A549 (cell line): ENCODE data around the gene GRIN2D. TPM values are rescaled to one million over a fixed set of nuclear protein-coding genes. Genes with fewer than 3 reads are reported as not detected.

Experiments
- ATAC-seq, 2 experiments: fragments of 200-7000 bp in 1 of 2; fragments of >200 bp in 1 of 2; cut with Nextera tagmentation in 1 of 2; cut with Tn5 transposase in 1 of 2; 3 replicates each; pipeline versions ENCODE4 v1.8.0 to v1.9.1; 2018 to 2020; ENCODE audit warnings: mild to moderate bottlenecking in 1 of 2, moderate library complexity in 1 of 2
- CTCF ChIA-PET: fragments of 300-600 bp; sonication (Branson Sonifier 250); formaldehyde crosslinking; extraction: SDS; loops from one replicate; lab custom pipeline; 2021; ENCODE audit warnings: antibody characterized with exemption, inconsistent platforms; lab: Yijun Ruan, JAX
- POLR2A ChIA-PET: fragments of 350-600 bp; formaldehyde crosslinking; extraction: SDS; loops from one replicate; lab custom pipeline; 2021; ENCODE audit warnings: antibody characterized with exemption, inconsistent platforms; lab: Yijun Ruan, JAX
- DNase-seq, 2 experiments: peaks; one replicate each; pipeline versions ENCODE4 v3.0.0 to v3.0.0-alpha.2; 2011 to 2016; ENCODE audit warnings: low read depth in 1 of 2, low spot score in 1 of 2
- FAIRE-seq: peaks from 2 replicates; lab custom pipeline; 2011; peaks lifted over from hg19 to GRCh38; lab: Jason Lieb, UNC
- H3K27ac ChIP-seq, 2 experiments: fragments of >200 bp; sonication (Bioruptor Twin); formaldehyde crosslinking; 3 replicates each; pipeline ENCODE4 v1.5.1; 2016 to 2017
- H3K4me1 ChIP-seq: fragments of >200 bp; sonication (Bioruptor Twin); formaldehyde crosslinking; 3 replicates; pipeline ENCODE4 v1.6.1; 2016
- H3K4me2 ChIP-seq: fragments of >200 bp; sonication (Bioruptor Twin); formaldehyde crosslinking; 3 replicates; pipeline ENCODE4 v1.6.1; 2016
- H3K4me3 ChIP-seq: fragments of >200 bp; sonication (Bioruptor Twin); formaldehyde crosslinking; 3 replicates; pipeline ENCODE4 v1.5.1; 2016
- H3K9me3 ChIP-seq: fragments of >200 bp; sonication (Bioruptor Twin); formaldehyde crosslinking; 3 replicates; pipeline ENCODE4 v1.6.1; 2016
- CEBPB ChIP-seq, 2 experiments: fragments of >200 bp in 1 of 2; sonication (Bioruptor Twin) in 1 of 2; formaldehyde crosslinking in 1 of 2; IDR thresholded peaks; 2 replicates each; pipeline ENCODE4 v1.6.1; 2012 to 2016
- CHD4 ChIP-seq: fragments of 200-600 bp; sonication (generic); IDR thresholded peaks from 2 replicates; pipeline ENCODE4 v1.6.1; 2016; ENCODE audit warnings: antibody characterized with exemption, mild to moderate bottlenecking, borderline replicate concordance
- EHF ChIP-seq: fragments of 250-450 bp; sonication (Bioruptor Pico); IDR thresholded peaks from 2 replicates; pipeline ENCODE4 v1.5.0; 2020; ENCODE audit warnings: mild to moderate bottlenecking
- EHMT2 ChIP-seq: fragments of 200-600 bp; sonication (generic); IDR thresholded peaks from 2 replicates; pipeline ENCODE4 v1.6.1; 2016; ENCODE audit warnings: antibody characterized with exemption, low read depth, mild to moderate bottlenecking, moderate library complexity
- ESRRA ChIP-seq: fragments of 150-350 bp; IDR thresholded peaks from 2 replicates; pipeline ENCODE4 v1.6.1; 2014; ENCODE audit warnings: mild to moderate bottlenecking, low read length, borderline replicate concordance
- FOSL2 ChIP-seq, 2 experiments: fragments of 450-650 bp in 1 of 2; fragments of >200 bp in 1 of 2; sonication (Bioruptor Twin) in 1 of 2; formaldehyde crosslinking; IDR thresholded peaks; 2 replicates each; pipeline versions ENCODE4 v1.5.0 to v1.6.1; 2016 to 2020; ENCODE audit warnings: mild to moderate bottlenecking in 1 of 2, moderate library complexity in 1 of 2
- FOXS1 ChIP-seq: fragments of 250-450 bp; sonication (Bioruptor Pico); IDR thresholded peaks from 2 replicates; pipeline ENCODE4 v1.5.0; 2020; ENCODE audit warnings: mild to moderate bottlenecking, moderate library complexity
- HEYL ChIP-seq: fragments of 250-450 bp; sonication (Bioruptor Pico); IDR thresholded peaks from 2 replicates; pipeline ENCODE4 v1.8.0; 2021; ENCODE audit warnings: mild to moderate bottlenecking, moderate library complexity
- HOXA7 ChIP-seq: fragments of 250-450 bp; sonication (Bioruptor Pico); IDR thresholded peaks from 2 replicates; pipeline ENCODE4 v1.5.0; 2020; ENCODE audit warnings: mild to moderate bottlenecking, moderate library complexity
- HOXB13 ChIP-seq: fragments of 250-450 bp; sonication (Bioruptor Pico); IDR thresholded peaks from 2 replicates; pipeline ENCODE4 v1.5.0; 2020; ENCODE audit warnings: low read depth, mild to moderate bottlenecking, moderate library complexity
- HOXB5 ChIP-seq: fragments of 250-450 bp; sonication (Bioruptor Pico); IDR thresholded peaks from 2 replicates; pipeline ENCODE4 v1.5.0; 2020; ENCODE audit warnings: mild to moderate bottlenecking, moderate library complexity
- JUNB ChIP-seq: fragments of >200 bp; sonication (Bioruptor Twin); formaldehyde crosslinking; IDR thresholded peaks from 2 replicates; pipeline ENCODE4 v1.6.1; 2016
- MAFK ChIP-seq: fragments of 450-650 bp; IDR thresholded peaks from 2 replicates; pipeline ENCODE4 v1.6.1; 2014; ENCODE audit not compliant: partially characterized antibody
- NFE2L2 ChIP-seq: fragments of 150-350 bp; conservative IDR thresholded peaks from 2 replicates; pipeline ENCODE4 v1.6.1; 2014; ENCODE audit warnings: low read length
- POLR2A ChIP-seq: IDR thresholded peaks from 2 replicates; pipeline ENCODE4 v1.6.1; 2012; ENCODE audit warnings: mild to moderate bottlenecking, low read length
- POLR2AphosphoS2 ChIP-seq: conservative IDR thresholded peaks from 2 replicates; pipeline ENCODE4 v1.6.1; 2012; ENCODE audit warnings: low read length, improper control_type of control experiment, inconsistent platforms
- RAD21 ChIP-seq, 2 experiments: fragments of >200 bp in 1 of 2; sonication (Bioruptor Twin) in 1 of 2; formaldehyde crosslinking in 1 of 2; IDR thresholded peaks in 1 of 2; conservative IDR thresholded peaks in 1 of 2; 2 replicates in 1 of 2; 3 replicates in 1 of 2; pipeline ENCODE4 v1.6.1; 2012 to 2018; ENCODE audit warnings: inconsistent platforms in 1 of 2
- RARB ChIP-seq: fragments of 250-450 bp; sonication (Bioruptor Pico); IDR thresholded peaks from 2 replicates; pipeline ENCODE4 v1.8.0; 2021; ENCODE audit warnings: mild to moderate bottlenecking, moderate library complexity
- TP53 ChIP-seq: fragments of 250-450 bp; sonication (Bioruptor Pico); IDR thresholded peaks from 2 replicates; pipeline ENCODE4 v1.5.0; 2021; ENCODE audit warnings: mild to moderate bottlenecking, moderate library complexity
- WGBS: methylation state at CpG from one replicate; pipeline ENCODE4 v1.1.6; 2017; ENCODE audit errors: missing lambda C conversion rate; 5-methylcytosine and 5-hydroxymethylcytosine counted together
- polyA plus RNA-seq, 4 experiments: library from polyadenylated mRNA; depleted of rRNA in 3 of 4; stranded (reverse); fragments of >200 nt; fragmentation: RNase III in 1 of 4; extraction: RNeasy Plus Mini Kit Qiagen cat#74134 plus additional on column Dnase treatment in 1 of 4; gene quantifications; 2 replicates in 3 of 4; 3 replicates in 1 of 4; pipeline ENCODE4 v1.2.3, GENCODE V29; 2011 to 2017
- TF ChIP-seq, protein P1 (sequence below): fragments of 450-650 bp; IDR thresholded peaks from 2 replicates; pipeline ENCODE4 v1.6.1; 2014; ENCODE audit warnings: antibody characterized with exemption
- TF ChIP-seq, protein P2 (sequence below): fragments of >200 bp; sonication (Bioruptor Twin); formaldehyde crosslinking; IDR thresholded peaks from 3 replicates; pipeline ENCODE4 v1.6.1; 2016
- TF ChIP-seq, protein P3 (sequence below): fragments of 150-350 bp; IDR thresholded peaks from 2 replicates; pipeline ENCODE4 v1.6.1; 2014; ENCODE audit warnings: low read depth, mild to moderate bottlenecking, low read length

GRIN2D gene
- polyA plus RNA-seq, 2 of the 4 experiments (the other 2 are of a cell fraction), result 2.6 to 6.3 TPM

DNA sequence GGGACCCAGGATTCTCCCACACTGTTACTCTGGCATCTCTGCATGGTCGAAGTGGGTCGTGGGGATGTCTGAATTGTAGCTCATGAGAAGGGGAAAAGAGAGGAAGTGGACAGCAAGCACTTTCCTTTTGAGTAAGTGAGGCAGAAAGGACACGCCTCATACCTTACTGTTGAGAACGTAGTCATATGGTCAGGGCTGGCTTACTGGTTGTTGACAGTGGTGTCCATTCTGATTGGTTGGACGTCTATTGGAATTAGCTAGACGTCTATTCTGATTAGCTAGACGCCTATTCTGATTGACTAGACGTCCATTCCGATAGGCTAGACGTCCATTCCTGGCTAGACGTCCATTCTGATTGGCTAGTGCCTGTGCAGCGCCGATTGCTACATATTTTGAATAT, 12.4 kb downstream of the GRIN2D start:
- Histone ChIP-seq H3K27ac (no peak overlapping the region), H3K4me3 (no peak overlapping the region)
- FAIRE-seq, result no peak
- TF ChIP-seq CEBPB (IDR thresholded peaks at IDR 0.05) (0 out of 4 replicates have a peak, but pooled peaks of 1 of the 2 experiments have one; percentile 3), HEYL (CRISPR knock-in tag) (no peak)
- TF ChIP-seq, all 56 proteins: peak for 1
- CTCF ChIA-PET, result interaction anchor here (0.7 to 8.2 kb wide), 7 partner anchors 8 to 178 kb away, joined by 3 to 41 read pairs (median 3); partner anchors contain the start of gene KDELR1
- 80% methylated on average over 13 of the region's 13 CpGs for whole genome bisulfite sequencing
- no peaks in the 10 kb centered on the region for H3K9me3 ChIP-seq
- no peak overlapping the region for H3K4me2 ChIP-seq
- ATAC-seq (peak in 1 of 2 experiments; percentile 27; a peak in 3 of 6 replicates), DNase-seq (peak in 1 of 2 experiments; percentile 67)
- no peaks in the 10 kb centered on the region for H3K4me1 ChIP-seq
- POLR2A ChIA-PET, result no interaction called here

DNA sequence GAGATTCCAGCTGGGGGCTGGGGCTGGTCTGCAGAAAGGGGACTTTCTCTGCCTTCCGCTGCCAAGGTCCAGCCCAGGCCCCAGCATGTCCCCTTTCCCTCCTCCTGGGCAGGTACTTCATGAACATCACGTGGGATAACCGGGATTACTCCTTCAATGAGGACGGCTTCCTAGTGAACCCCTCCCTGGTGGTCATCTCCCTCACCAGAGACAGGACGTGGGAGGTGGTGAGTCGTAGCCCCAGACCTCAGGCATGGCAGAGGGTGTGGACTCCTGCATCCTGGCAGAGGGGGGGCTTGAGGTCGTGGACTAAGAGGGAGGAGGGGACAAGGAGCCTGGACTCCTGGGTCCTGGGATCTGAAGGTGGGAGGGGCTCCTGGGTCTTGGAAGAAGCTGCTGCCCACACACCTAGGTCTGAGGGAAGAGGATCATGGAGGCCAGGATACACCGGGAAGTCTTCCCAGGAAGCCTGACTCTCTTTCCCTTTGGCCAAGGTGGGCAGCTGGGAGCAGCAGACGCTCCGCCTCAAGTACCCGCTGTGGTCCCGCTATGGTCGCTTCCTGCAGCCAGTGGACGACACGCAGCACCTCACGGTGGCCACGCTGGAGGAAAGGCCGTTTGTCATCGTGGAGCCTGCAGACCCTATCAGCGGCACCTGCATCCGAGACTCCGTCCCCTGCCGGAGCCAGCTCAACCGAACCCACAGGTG, 20.6 kb downstream of the GRIN2D start:
- Histone ChIP-seq H3K4me2 (peak overlapping the region; percentile 33), H3K4me3 (no peak overlapping the region), H3K27ac (peak overlapping the region; percentile 27 to 77; a peak in 4 of 6 replicates), H3K9me3 (no peaks in the 10 kb centered on the region), H3K4me1 (peaks cover 13% of the 10 kb centered on the region)
- peak; percentile 35 to 65; a peak in 4 of 6 replicates for ATAC-seq
- DNase-seq, result peak in 1 of 2 experiments; percentile 76
- no peak for FAIRE-seq
- TF ChIP-seq FOSL2 (IDR thresholded peaks at IDR 0.05) (no peak), FOSL2 (CRISPR knock-in tag; IDR thresholded peaks at IDR 0.05) (peak; percentile 60), JUNB (no peak)
- ChIA-PET CTCF (interaction anchor here (0.6 to 2.5 kb wide), 7 partner anchors 8 to 195 kb away, joined by 3 to 8 read pairs (median 4); partner anchors contain the start of genes GRWD1 and KDELR1), POLR2A (interaction anchor here (0.9 to 1.2 kb wide), 2 partner anchors 14 to 31 kb away, joined by 3 read pairs; no protein-coding TSS in a partner anchor)
- 79% methylated on average over 24 of the region's 24 CpGs for WGBS

DNA sequence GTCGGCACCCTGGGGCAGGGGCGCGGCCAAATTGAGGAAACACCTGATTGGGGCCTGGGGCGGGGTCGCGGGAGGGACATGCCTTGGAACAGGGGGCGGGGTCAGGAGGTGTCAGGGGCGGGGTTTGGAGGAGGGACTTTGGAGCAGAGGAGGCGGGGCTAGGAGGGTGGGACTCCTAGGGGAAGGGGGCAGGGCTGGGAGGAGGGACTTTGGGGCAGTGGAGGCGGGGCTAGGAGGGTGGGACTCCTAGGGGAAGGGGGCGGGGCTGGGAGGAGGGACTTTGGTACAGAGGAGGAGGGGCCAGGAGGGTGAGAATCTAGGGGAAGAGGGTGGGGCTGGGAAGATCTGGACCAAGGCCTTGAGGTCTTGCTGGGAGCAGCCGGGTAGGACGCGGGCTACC, 21.9 kb downstream of the GRIN2D start:
- Histone ChIP-seq H3K4me3 (no peak overlapping the region), H3K4me2 (no peak overlapping the region), H3K27ac (no peak overlapping the region), H3K4me1 (peaks cover 13% of the 10 kb centered on the region), H3K9me3 (no peaks in the 10 kb centered on the region)
- TF ChIP-seq HOXB5 (CRISPR knock-in tag), result no peak
- TF ChIP-seq POLR2A, result no peak
- no peak for TF ChIP-seq EHMT2
- TF ChIP-seq EHF (CRISPR knock-in tag), result no peak
- TF ChIP-seq NFE2L2, result no peak
- TF ChIP-seq ESRRA, result no peak
- TF ChIP-seq RARB, result no peak
- TF ChIP-seq HEYL (CRISPR knock-in tag), result no peak
- TF ChIP-seq, protein P1, sequence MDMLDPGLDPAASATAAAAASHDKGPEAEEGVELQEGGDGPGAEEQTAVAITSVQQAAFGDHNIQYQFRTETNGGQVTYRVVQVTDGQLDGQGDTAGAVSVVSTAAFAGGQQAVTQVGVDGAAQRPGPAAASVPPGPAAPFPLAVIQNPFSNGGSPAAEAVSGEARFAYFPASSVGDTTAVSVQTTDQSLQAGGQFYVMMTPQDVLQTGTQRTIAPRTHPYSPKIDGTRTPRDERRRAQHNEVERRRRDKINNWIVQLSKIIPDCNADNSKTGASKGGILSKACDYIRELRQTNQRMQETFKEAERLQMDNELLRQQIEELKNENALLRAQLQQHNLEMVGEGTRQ, result no peak
- TF ChIP-seq MAFK, result no peak
- TF ChIP-seq TP53, result no peak
- TF ChIP-seq FOXS1, result no peak
- no peak for TF ChIP-seq RAD21 (conservative IDR thresholded peaks at IDR 0.05 in 1 of 2, IDR thresholded peaks at IDR 0.05 in 1 of 2)
- no peak for TF ChIP-seq POLR2AphosphoS2
- TF ChIP-seq, protein P2, sequence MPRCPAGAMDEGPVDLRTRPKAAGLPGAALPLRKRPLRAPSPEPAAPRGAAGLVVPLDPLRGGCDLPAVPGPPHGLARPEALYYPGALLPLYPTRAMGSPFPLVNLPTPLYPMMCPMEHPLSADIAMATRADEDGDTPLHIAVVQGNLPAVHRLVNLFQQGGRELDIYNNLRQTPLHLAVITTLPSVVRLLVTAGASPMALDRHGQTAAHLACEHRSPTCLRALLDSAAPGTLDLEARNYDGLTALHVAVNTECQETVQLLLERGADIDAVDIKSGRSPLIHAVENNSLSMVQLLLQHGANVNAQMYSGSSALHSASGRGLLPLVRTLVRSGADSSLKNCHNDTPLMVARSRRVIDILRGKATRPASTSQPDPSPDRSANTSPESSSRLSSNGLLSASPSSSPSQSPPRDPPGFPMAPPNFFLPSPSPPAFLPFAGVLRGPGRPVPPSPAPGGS, result no peak
- no peak for TF ChIP-seq CHD4
- no peak for TF ChIP-seq HOXA7 (CRISPR knock-in tag)
- TF ChIP-seq, protein P3, sequence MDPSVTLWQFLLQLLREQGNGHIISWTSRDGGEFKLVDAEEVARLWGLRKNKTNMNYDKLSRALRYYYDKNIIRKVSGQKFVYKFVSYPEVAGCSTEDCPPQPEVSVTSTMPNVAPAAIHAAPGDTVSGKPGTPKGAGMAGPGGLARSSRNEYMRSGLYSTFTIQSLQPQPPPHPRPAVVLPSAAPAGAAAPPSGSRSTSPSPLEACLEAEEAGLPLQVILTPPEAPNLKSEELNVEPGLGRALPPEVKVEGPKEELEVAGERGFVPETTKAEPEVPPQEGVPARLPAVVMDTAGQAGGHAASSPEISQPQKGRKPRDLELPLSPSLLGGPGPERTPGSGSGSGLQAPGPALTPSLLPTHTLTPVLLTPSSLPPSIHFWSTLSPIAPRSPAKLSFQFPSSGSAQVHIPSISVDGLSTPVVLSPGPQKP, result no peak
- TF ChIP-seq HOXB13 (CRISPR knock-in tag), result no peak
- ChIA-PET CTCF (interaction anchor here (1.6 to 3.3 kb wide), 3 partner anchors 24 to 193 kb away, joined by 5 to 21 read pairs (median 8); partner anchors contain the start of genes GRWD1 and KDELR1), POLR2A (no interaction called here)
- ATAC-seq (peak; percentile 55 to 78), FAIRE-seq (no peak), DNase-seq (peak in 1 of 2 experiments; percentile 93)
- WGBS, result 75% methylated on average over 8 of the region's 14 CpGs
